ENCODE data around the gene LRRC59. TPM values are rescaled to one million over a fixed set of nuclear protein-coding genes. Genes with fewer than 3 reads are reported as not detected.
A peak's percentile ranks its signal among the peaks of the same experiment; 100 is the strongest.
"Not testable (repeated sequence)": the region's sequence is repeated elsewhere in the genome, so short reads cannot be mapped to it uniquely, and the experiment has no call there.

Gene LRRC59
- total RNA-seq, 4 donors from 2014 or later: 11.6 to 29.3 (median 24.2) TPM

DNA sequence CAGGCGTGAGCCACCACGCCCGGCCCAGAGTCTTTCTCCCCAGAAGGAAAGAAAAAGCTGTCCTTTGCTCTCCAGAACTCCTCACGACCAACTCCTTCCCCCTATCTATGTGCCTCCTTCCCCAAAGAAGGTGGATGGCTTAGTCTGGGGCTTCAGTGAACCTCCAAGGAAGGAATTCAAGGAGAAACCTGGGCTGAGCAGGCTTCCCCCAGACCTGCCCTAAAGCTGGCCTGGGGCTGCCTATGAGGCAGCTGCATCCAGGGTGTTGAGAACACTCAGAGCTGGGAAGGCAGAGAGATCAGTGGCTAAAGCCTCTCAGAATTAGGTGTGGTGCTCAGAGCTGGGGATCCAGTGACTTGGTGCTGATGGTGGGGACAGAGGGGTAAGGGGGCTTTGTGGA is 32.5 kb upstream of the LRRC59 start:
- 78 to 92% methylated on average over 4 of the region's 4 CpGs for WGBS, 2 donors
- no peak overlapping the region for H3K4me3 ChIP-seq (ENCODE audit: low read depth, poor library complexity, severe bottlenecking)
- intact Hi-C loops (cut with DNase I; ENCODE audit: low total_unique reads): no loop called here
- no peak for DNase-seq (ENCODE audit: low spot score in 2 of 2)
- no peak for TF ChIP-seq POLR2A (IDR thresholded peaks at IDR 0.05)
- TF ChIP-seq, protein P1, sequence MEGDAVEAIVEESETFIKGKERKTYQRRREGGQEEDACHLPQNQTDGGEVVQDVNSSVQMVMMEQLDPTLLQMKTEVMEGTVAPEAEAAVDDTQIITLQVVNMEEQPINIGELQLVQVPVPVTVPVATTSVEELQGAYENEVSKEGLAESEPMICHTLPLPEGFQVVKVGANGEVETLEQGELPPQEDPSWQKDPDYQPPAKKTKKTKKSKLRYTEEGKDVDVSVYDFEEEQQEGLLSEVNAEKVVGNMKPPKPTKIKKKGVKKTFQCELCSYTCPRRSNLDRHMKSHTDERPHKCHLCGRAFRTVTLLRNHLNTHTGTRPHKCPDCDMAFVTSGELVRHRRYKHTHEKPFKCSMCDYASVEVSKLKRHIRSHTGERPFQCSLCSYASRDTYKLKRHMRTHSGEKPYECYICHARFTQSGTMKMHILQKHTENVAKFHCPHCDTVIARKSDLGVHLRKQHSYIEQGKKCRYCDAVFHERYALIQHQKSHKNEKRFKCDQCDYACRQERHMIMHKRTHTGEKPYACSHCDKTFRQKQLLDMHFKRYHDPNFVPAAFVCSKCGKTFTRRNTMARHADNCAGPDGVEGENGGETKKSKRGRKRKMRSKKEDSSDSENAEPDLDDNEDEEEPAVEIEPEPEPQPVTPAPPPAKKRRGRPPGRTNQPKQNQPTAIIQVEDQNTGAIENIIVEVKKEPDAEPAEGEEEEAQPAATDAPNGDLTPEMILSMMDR (IDR thresholded peaks at IDR 0.05): no peak

GRCh38 chr17:50428831-50429424 is 31.6 kb upstream of the LRRC59 start:
- H3K4me3 ChIP-seq (ENCODE audit: low read depth, poor library complexity, severe bottlenecking): no peak overlapping the region
- no peak for TF ChIP-seq POLR2A (IDR thresholded peaks at IDR 0.05)
- TF ChIP-seq, protein P1 (IDR thresholded peaks at IDR 0.05): no peak

DNA sequence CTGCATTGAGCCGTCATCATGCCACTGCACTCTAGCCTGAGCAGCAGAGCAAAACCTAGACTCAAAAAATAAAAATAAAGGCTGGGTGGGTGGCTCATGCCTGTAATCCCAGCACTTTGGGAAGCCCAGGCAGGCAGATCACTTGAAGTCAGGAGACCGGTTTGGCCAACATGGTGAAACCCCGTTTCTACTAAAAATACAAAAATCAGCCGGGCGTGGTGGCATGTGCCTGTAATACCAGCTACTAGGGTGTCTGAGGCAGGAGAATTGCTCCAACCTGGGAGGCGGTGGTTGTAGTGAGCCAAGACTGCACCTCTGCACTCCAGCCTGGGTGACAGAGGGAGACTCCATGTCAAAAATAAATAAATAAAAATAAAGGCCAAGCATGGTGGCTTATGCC is 30.8 kb upstream of the LRRC59 start:
- H3K4me3 ChIP-seq (ENCODE audit: low read depth, poor library complexity, severe bottlenecking); DNase-seq (ENCODE audit: low spot score in 2 of 2); intact Hi-C loops (cut with DNase I; ENCODE audit: low total_unique reads): not testable (repeated sequence)
- 53 to 55% methylated on average over 6 of the region's 6 CpGs for WGBS, 2 donors

More at GRCh38 chr17:50428831-50429424, 31.6 kb upstream of the LRRC59 start:
- DNase-seq (ENCODE audit: low spot score in 2 of 2): no peak
- intact Hi-C loops (cut with DNase I; ENCODE audit: low total_unique reads): no loop called here
- WGBS, 2 donors: 44 to 68% methylated on average over 7 of the region's 7 CpGs

DNA sequence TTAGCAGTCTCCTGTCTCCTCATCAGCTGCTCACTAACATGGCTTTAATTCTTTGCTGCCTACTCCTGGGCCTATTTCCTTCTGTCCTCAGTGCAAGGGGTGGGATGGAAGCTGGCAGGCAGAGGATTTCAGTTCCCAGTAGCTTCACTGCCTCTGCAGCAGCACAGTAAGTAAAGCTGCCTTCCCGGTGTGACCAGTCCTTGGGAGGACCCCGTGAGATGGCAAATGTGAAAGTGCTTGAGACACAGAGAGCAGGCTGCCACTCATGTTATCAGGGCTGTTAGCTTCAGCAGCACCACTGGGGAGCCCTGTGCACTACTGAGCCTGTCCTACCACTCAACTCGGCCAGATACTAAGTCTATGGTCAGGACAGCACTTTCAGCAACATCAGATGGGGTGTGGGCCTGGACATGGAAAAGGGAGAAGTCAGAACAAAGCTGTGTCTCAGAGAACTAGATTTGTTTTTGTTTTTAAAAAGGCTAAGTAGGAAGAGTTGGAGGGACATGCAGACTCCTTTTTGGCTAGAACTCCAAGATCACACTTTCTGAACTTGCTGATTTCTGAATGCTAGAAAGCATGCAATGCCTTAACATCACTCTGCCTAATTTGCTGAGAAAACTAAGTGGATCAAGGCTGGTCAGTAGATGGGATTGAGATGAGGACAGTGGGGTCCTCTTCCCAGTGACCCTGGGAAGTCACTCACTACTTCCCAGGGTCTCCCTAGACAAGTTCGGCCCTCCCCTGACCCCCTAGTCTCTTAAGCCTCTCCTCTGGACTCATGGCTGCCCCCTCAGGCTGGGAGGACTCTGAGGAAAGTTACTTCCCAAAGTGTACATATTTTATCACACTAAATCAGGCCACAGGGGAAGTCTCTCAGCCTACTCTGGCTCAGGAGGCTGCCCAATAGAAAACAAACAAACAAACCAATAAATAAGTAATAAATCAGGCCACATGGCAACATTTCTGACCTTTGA is 29.8 kb upstream of the LRRC59 start:
- WGBS, 2 donors: 12 to 13% methylated on average over 4 of the region's 4 CpGs
- DNase-seq (ENCODE audit: low spot score in 2 of 2): no peak
- TF ChIP-seq, protein P1 (IDR thresholded peaks at IDR 0.05): no peak
- TF ChIP-seq POLR2A (IDR thresholded peaks at IDR 0.05): no peak
- intact Hi-C loops (cut with DNase I; ENCODE audit: low total_unique reads): no loop called here
- H3K4me3 ChIP-seq (ENCODE audit: low read depth, poor library complexity, severe bottlenecking): peak overlapping the region; percentile 60

GRCh38 chr17:50426472-50426782 is 29.1 kb upstream of the LRRC59 start:
- TF ChIP-seq POLR2A (IDR thresholded peaks at IDR 0.05): no peak
- TF ChIP-seq, protein P1 (IDR thresholded peaks at IDR 0.05): no peak
- intact Hi-C loops (cut with DNase I; ENCODE audit: low total_unique reads): no loop called here
- WGBS, 2 donors: 0 to 5% methylated on average over 3 to 6 of the region's 7 CpGs
- no peak for DNase-seq (ENCODE audit: low spot score in 2 of 2)
- peak overlapping the region; percentile 60 for H3K4me3 ChIP-seq (ENCODE audit: low read depth, poor library complexity, severe bottlenecking)

DNA sequence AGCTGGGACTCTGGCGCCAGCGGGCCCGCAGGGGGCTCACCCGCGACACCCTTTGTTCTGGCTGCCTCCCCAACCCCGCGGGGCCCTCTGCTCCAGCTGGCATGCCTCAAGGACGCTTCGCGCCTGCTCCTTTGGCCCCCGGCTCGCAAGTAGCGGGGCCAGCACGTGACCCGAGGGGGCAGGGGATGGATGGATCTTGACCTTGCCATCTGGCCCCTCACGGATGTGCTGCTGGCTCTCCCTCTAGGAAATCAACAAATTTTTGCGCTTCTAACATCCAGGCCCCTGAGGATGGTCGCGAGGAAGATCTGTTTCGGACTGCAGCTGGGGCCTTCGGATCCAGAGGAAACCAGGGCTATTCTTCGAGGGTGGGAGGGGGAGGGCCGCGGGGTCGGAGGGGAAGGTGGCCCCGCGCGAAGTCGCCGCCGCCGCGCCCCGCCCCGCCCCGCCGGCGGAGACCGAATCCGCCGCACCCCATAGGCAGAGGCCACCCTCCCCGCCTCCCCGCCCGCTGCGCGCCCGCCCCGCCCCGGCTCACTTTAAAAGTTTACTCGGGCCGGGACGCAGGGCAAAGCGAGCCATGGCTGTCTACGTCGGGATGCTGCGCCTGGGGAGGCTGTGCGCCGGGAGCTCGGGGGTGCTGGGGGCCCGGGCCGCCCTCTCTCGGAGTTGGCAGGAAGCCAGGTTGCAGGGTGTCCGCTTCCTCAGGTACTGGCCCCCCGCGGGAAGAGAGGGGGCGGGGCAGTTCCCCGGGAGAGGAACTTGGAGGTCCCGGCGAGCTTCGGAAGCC is 28.6 kb upstream of the LRRC59 start, which contains the start of gene ACSF2:
Gene ACSF2 (plus strand): TSS at position 537 of the 790 bp plus-strand sequence. CDS start 44 bp downstream, at position 581.
- H3K4me3 ChIP-seq (ENCODE audit: low read depth, poor library complexity, severe bottlenecking): peak within 1 kb of the TSS; percentile 60
- 0 to 1% methylated on average over 43 to 61 of the region's 70 CpGs for WGBS, 2 donors
- TF ChIP-seq, protein P1 (IDR thresholded peaks at IDR 0.05): no peak
- no peak for TF ChIP-seq POLR2A (IDR thresholded peaks at IDR 0.05)
- peak; percentile 74 to 93 for DNase-seq (ENCODE audit: low spot score in 2 of 2)
- intact Hi-C loops (cut with DNase I; ENCODE audit: low total_unique reads): no loop called here

Data from lower leg skin (tissue), 4 donors.